Measurements from ENCODE around the gene PES1.

DNA sequence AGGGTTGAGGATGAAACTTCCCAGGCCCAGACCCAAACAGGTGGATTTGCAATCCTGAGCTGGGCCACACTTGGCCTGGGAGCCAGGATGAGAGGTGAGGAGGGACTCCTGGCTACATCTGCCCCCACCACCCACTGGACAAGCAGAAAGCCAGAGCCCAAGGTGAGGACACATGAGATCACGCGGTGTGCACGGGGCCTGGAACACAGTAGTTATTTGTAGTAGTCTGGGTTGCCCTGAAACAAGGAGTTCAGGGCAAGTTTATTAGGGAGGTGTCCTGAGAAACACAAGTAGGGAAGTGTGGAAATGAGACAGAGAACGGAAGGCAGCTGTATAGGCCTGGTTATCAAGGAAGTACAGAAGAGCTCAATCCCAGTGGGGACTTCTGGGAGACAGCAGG, 44.5 kb downstream of the PES1 start:
- no peak for TF ChIP-seq EZH2 (IDR thresholded peaks at IDR 0.05; ENCODE audit: insufficient read depth, low read length)
- TF ChIP-seq, protein P1, sequence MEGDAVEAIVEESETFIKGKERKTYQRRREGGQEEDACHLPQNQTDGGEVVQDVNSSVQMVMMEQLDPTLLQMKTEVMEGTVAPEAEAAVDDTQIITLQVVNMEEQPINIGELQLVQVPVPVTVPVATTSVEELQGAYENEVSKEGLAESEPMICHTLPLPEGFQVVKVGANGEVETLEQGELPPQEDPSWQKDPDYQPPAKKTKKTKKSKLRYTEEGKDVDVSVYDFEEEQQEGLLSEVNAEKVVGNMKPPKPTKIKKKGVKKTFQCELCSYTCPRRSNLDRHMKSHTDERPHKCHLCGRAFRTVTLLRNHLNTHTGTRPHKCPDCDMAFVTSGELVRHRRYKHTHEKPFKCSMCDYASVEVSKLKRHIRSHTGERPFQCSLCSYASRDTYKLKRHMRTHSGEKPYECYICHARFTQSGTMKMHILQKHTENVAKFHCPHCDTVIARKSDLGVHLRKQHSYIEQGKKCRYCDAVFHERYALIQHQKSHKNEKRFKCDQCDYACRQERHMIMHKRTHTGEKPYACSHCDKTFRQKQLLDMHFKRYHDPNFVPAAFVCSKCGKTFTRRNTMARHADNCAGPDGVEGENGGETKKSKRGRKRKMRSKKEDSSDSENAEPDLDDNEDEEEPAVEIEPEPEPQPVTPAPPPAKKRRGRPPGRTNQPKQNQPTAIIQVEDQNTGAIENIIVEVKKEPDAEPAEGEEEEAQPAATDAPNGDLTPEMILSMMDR (IDR thresholded peaks at IDR 0.05; ENCODE audit: insufficient read depth, low read depth, low read length): no peak

All from astrocyte (in vitro differentiated cells and primary cell).